ENCODE results near the gene ATP8B1. TPM values are rescaled to one million over a fixed set of nuclear protein-coding genes. Genes with fewer than 3 reads are reported as not detected.
"Not testable (repeated sequence)": the region's sequence is repeated elsewhere in the genome, so short reads cannot be mapped to it uniquely, and the experiment has no call there.

The ATP8B1 gene
- total RNA-seq: 3.9 and 7.2 TPM in 2 replicates
- 6.7 TPM for polyA plus RNA-seq (2012)

DNA sequence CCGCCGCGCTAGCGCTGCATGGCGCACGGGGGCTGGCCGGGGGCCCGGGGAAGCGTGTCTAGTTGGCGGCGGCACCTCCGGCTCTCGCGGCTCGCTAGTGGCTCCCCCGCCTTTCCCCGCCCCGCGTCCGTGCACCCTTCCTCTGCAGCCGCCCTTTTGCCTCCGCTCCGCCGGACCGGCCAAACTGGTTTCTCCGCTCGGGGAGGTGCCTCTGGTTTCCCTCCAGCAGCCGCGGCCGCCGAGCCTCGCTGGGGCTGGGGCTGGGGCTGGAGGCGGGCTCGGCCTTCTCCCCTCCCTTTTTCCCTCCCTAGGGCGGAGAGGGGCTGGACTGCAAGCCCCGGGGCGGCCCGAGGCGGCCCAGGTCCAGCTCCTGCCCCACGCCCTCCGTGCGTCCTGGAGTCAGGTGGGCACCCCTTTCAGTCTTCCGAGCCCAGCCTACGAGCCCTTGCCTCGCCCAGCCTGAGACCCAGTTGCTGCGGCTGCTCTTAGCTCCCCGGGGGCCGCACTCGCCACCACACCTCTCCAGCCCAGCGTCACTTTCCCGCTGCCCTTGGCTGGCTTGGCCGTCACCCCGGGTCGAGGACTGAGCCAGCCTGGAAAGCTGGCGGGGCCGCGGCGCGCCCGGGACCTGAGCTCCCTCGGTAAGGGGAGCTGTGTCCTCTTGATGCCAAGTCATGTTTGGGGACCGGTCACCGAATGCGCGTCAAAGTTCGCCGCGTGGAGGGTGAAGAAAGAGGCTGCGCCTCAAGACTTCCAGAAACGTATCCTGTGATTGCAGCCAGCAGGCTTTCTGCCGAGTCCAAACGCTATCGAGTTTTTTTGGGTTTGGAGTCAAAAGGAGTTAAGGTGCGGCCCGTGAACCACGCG, at the start of gene ATP8B1:
TSS of gene ATP8B1 (minus strand) at position 213 of the 867 bp plus-strand sequence. CDS start 71,508 bp downstream, outside the sequence.
- peak; percentile 67 for DNase-seq (ENCODE audit: low read depth)

DNA sequence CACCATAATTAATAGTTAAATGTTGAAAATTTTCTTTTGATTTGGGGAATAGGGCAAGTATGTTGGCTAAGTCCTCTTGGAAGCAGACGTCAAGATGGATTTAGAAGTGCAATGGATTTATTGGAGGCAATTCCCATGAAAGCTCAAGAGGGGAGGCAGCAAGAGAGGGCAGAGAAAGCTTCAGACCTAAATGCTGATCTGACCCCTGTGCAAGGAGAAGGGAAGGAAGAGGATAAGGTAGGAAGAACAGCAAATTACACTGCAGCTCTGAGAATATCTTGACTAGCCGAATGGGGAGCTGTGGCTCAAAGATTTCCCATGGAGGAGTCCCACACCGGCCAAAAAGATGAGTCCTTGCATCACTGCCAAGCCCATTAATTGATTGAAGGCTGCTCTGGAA, 46.9 kb upstream of the ATP8B1 start:
- DNase-seq (ENCODE audit: low read depth): no peak

DNA sequence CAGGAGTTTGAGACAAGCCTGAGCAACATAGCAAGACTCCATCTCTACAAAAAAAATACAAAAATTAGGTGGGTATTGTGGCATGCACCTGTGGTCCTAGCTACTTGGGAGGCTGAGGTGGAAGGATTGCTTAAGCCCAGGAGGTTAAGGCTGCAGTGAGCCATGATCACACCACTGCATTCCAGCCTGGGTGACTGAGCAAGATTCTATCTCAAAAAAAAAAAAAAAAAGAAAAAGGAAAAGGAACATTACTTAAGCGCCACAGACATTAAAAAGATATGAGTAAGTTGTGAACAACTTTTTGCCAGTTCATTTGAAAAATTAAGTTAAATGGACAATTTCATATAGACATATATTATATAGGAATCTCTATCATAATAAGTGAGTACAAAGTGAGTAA, 45.3 kb upstream of the ATP8B1 start:
- not testable (repeated sequence) for DNase-seq (ENCODE audit: low read depth)

DNA sequence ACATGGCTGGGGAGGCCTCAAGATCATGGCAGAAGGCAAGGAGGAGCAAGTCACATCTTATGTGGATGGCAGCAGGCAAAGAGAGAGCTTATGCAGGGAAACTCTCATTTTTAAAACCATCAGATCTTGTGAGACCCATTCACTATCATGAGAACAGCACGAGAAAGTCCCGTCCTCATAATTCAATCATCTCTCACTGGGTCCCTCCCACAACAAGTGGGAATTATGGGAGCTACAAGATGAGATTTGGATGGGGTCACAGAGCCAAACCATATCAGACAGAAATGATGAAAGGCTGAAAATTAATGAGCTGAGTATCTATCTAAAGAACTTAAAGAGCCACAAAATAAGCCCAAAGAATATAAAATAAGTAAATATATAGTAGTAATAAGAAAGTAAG, 44.3 kb upstream of the ATP8B1 start:
- not testable (repeated sequence) for DNase-seq (ENCODE audit: low read depth)

DNA sequence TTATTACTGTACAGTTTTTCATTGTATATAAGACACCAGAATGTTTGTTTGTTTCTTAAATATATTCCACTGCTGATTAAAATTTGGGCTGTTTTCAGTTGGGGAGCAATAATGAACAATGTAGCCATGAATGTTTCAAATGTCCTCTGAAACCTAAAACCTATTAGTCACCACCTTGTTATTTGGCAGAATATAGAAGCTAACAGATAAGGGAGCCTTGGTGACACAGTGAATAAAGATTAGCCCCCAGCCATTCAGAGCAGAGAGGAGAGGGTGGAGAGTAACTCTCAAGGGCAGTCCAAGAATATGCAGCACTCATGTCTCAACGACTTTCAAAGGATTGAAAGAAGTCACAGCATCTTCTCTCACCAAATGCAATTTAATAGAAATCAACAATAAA, 43.1 kb upstream of the ATP8B1 start:
- DNase-seq (ENCODE audit: low read depth): peak; percentile 47

DNA sequence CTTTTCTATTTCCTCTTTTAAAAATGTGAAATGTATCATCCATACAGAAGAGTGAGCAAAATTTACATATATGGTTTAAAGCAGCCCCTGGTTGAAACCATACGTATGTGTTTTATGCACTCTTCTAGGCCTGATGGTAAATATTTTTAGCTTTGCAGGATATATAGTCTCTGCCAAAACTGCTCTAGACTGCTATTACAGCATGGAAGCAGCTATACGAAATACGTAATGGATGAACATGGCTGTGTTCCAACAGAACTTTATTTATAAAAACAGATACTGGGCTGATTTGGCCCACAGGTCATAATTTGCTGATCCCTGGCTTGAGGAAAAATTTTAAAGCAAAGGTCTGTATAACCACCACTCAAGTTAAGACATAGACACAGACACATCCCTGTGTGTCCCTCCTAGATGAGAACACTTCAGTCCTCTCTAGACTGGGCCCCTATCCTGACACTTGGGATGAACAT, 42.5 kb upstream of the ATP8B1 start:
- no peak for DNase-seq (ENCODE audit: low read depth)

DNA sequence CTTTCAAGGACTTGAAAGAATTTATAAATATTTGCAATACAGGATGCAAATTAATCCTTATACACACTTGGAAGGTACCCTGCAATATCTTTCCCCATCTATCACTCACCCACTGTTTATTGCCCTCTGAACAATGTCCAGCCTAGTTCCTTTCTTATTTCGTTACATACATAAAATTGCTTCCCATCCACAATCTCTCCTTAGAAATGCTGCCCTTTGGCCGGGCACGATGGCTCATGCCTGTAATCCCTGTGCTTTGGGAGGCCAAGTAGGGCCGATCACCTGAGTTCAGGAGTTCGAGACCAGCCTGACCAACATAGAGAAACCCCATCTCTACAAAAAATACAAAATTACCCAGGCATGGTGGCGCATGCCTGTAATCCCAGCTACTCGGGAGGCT, 41.2 kb upstream of the ATP8B1 start:
- DNase-seq (ENCODE audit: low read depth): no peak

DNA sequence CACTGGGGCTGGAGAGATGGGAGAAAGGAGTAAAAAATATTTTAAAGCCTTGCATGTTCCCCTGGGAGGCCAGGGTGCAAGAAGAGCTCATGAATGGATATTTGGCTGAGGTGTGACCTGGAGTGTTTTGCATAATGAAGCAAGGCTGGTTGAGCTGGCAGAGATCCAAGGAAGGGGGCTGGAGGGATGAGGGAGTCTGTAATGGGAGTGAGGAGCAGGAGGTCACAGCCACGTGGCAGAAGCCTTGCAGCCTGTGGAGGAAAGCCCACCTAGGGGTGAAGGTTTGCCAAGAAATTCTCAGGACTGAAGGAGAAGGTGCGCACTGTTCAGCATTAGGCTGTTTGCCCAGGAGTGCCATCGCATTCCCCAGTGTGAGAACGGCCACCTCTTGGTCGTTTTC, 40.3 kb upstream of the ATP8B1 start:
- no peak for DNase-seq (ENCODE audit: low read depth)

DNA sequence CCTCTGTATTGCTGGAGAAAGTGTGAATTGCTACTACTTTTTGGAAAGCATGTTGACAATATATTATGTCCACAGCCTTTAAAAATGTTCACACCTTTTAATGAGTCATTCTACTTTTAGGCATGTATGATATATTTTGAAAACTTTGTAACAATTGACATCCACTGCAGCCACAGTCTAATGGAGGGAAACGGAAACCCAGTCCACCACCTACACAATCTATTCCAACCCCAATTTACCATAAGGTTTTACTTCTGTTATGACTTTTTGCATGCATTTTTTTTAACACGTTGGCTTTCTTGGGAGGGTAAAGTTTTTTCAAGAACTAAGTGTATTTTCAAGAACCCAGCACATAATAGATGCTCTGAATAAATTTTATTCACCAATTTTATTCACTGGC, 38.5 kb upstream of the ATP8B1 start:
- DNase-seq (ENCODE audit: low read depth): no peak

DNA sequence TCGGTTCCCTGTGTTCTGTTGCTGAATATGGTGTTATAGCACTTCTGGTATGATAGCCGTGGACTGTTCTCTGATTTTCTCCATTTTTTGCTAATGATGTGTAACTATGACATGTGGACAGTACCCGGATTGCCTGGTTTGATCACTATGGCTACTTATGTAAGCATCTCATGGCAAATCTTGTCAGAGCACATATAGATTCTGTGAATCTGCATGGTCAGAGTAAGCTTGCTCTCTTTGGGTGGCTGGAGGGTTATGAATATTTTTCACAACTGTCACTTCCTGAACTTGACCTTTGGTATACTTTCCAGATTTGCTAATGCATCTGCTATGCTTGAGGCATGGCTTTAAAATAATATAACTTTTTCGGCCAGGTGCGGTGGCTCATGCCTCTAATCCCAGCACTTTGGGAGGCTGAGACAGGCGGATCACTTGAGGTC, 36.8 kb upstream of the ATP8B1 start:
- DNase-seq (ENCODE audit: low read depth): peak; percentile 14

DNA sequence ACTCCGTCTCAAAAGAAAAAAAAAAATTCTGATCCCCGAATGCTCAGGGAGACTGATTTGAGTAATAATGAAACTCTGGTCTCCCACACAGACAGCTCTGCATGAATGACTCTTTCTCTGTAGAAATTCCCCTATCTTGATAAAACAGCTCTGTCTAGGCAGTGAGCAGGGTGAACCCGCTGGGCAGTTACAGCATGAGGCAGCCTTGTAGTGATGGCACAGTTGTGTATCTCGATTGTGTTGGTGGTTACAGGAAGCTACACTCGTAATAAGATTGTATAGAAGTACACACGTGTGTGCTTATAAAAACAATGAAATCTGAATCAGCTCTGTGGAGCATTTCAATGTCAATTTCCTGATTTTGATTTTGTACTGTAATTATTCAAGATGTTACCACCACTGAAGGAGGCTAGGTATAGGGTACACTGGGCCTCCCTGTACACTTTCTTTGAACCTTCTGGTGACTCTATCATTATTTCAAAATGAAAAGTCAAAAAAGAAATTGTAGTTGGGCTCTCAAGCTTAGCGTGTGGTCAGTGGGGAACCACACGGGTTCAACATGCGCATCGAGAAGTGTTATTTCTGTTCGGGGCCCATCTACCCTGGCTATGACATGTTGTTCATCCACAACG, 34.9 kb upstream of the ATP8B1 start:
- no peak for DNase-seq (ENCODE audit: low read depth)

DNA sequence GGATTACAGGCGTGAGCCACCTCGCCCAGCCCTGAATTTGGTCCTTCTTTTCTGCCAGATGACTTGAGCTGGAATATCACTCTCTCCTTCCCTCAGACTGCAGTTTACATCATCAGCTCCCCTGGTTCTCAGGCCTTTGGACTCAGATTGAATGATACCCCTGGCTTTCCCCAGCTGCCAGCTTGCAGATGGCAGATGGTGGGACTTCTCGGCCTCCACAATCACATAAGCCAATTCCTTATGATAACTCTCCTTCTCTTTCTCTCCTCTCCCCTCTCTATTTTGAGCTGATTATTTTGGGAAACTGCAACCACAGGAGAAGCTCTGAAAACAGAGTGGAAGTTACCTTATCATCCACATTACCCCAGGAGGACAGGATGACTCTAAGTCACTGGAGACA, 33.4 kb upstream of the ATP8B1 start:
- peak; percentile 87 for DNase-seq (ENCODE audit: low read depth)

DNA sequence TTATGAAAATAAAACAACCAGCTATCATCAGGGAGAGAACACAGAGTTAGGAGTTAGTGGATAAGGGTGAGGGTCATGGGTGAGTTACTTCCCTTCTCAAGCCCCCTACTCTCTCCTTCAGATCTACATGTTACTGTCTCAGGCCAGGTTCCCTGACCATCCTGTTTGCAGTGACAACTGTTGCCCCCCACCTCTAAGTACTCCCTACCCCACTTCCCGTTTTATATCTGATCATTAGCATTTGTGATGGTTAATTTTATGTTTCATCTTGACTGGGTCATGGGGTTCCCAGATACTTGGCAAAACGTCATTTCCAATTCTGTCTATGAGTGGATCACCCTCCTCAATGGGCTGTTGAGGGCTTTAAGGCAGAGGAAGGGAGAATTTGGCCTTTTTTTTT, 32.8 kb upstream of the ATP8B1 start:
- no peak for DNase-seq (ENCODE audit: low read depth)

DNA sequence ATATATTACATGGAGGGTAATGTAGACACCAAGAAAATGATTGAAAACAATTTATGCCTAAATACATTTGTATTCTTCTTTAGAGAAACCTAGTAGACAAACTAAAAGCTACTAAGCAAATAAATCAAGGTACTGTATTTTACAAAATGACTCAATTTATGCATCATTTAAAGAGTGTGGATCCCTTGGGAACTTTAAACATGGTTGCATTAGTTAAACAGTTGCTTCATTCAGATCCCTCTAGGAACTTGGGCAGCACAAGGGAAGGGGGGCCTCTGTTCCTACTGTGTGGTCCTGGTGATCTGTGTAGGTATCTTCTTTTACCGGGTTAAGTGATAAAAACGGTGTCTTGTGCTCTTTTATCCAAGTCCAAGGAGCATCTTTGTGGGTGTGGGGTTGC, 31.5 kb upstream of the ATP8B1 start:
- DNase-seq (ENCODE audit: low read depth): no peak

DNA sequence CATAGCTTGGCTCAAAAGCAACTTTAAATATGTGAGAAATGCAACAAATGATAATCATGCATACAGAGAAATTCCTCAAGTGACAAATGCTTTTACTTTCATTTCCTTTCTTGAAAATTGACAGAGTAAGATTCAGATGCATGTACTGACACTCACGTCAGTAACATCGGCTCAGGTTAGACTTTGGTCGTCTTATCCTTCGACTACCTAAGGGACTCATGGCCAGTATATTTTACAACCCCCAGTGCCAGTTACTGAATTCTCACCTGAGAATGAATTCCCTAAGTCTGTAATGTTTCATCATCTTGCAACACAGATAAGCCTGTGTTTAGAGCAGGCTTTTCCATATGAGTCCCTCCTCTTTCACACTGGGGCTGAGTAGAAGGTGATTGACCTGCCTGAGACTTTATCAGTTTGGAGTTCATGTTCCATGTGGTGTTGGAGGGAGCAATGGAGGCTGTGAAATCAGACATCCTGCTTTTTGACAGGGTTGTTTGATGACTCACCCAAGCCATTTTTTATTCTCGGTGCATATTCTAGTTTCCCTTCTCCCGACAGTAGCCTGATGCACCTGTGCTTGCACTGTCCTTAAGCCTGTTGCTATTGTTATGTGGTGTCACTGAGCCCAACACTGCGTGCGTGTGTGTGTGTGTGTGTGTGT, 30.5 kb upstream of the ATP8B1 start:
- peak; percentile 79 for DNase-seq (ENCODE audit: low read depth)

DNA sequence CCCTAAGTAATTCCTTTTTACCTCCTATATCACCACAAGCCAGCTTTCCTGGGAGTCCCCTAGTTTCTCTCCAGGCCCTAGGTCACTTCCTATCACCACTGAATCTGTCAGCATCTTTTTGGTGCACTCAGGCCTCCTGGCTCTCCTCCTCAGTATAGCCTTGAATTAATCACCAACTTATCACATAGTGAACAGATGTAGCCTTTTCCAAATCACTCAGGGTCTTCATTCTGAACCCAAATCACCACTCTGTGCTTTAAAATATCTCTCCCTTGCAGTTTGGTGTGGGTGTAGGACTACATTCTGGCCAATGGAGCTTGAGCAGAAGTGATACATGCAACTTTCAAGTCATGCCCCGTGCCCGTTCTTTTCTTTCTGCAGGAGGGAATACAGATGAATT, 29.6 kb upstream of the ATP8B1 start:
- no peak for DNase-seq (ENCODE audit: low read depth)

DNA sequence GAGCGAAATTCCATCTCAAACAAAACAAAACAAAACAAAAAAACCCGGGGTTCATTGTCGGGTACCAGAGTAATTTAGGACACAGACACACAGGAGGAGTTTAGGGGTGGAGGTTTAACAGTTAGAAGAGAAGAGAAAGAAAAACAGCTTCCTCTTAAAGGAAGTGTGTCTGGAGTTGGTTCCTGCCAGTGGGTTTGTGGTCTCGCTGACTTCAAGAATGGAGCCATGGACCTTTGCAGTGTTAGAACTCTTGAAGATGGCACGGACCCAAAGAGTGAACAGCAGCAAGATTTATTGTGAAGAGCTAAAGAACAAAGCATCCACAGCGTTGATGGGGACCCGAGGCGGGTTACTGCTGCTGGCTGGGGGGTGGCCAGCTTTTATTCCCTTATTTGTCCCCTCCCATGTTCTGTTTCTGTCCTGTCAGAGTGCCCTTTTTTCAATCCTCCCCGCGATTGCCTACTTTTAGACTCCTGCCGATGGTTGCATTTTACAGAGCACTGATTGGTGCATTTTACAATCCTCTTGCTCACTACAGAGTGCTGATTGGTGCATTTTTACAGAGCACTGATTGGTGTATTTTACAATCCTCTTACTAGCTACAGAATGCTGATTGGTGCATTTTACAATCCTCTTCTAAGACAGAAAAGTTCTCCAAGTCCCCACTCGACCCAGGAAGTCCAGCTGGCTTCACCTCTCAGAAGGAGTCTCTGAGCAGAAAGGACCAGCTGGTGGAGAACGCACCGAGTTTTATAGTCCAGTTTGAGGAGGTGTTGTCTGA, 28.7 kb upstream of the ATP8B1 start:
- no peak for DNase-seq (ENCODE audit: low read depth)

DNA sequence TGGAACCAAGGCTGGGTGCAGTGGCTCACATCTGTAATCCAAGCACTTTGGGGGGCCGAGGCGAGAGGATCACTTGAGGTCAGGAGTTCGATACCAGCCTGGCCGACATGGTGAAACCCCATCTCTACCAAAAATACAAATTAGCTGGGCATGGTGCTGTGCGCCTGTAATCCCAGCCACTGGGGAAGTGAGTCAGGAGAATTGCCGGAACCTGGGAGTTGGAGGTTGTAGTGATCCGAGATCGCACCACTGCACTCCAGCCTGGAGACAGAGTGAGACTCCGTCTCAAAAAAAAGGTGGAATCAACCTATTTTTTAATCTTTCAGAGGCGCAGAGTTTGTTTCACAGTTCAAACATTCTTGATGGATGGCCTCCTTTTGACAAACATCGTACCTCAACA, 24.5 kb upstream of the ATP8B1 start:
- no peak for DNase-seq (ENCODE audit: low read depth)

DNA sequence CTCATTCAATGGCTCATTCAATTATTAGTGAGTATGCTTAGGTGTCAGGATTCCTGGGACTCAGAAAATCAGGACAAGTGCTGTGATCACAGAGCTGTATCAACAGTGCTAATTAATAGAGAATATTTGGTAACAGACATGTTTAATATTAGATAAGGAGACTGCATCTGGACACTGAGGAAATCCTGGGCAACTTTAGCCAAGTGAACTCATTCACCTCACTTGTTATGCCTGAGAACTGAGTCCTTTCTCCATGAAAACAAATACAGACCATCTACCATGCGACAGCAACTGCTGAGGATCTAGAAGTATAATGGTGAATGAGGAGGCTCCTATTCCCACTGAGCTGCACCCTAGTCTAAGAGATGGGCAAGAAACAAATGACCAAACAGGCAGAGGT, 23.1 kb upstream of the ATP8B1 start:
- no peak for DNase-seq (ENCODE audit: low read depth)

DNA sequence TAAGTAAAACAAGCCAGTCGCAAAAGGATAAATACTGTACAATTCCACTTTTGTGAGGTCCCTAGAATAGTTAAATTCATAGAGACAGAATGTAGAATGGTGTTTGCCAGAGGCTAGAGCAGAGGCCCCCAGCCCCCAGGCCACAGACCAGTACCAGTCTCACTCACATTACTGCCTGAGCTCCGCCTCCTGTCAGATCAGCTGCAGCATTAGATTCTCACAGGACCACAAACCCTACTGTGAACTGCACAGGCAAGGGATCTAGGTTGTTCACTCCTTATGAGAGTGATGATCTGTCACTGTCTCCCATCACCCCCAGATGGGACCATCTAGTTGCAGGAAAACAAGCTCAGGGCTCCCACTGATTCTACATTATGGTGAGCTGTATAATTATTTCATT, 17.5 kb upstream of the ATP8B1 start:
- DNase-seq (ENCODE audit: low read depth): peak; percentile 17
